K562 (cell line): ENCODE measurements around the gene COL23A1. TPM values are rescaled to one million over a fixed set of nuclear protein-coding genes. Genes with fewer than 3 reads are reported as not detected.

Source experiments
- BMI1 ChIP-seq: fragments of 150-350 bp; IDR thresholded peaks from 2 replicates; pipeline ENCODE4 v1.6.1; 2014; ENCODE audit warnings: low read length
- ESRRA ChIP-seq: fragments of 450-650 bp; IDR thresholded peaks from 2 replicates; pipeline ENCODE4 v1.6.1; 2014; ENCODE audit warnings: low read depth, mild to moderate bottlenecking, moderate library complexity, borderline replicate concordance
- HDAC1 ChIP-seq, 2 experiments: fragments of 450-650 bp; IDR thresholded peaks; 2 replicates each; pipeline ENCODE4 v1.6.1; 2016 to 2017; ENCODE audit warnings: inconsistent platforms in 1 of 2, mild to moderate bottlenecking in 1 of 2, moderate library complexity in 1 of 2
- HMG20B ChIP-seq: fragments of 250-450 bp; sonication (Bioruptor Pico); IDR thresholded peaks from 2 replicates; pipeline ENCODE4 v1.5.0; 2021; ENCODE audit warnings: mild to moderate bottlenecking
- JUN ChIP-seq, 2 experiments: sonication (generic) in 1 of 2; formaldehyde crosslinking in 1 of 2; IDR thresholded peaks; 2 replicates each; pipeline versions ENCODE4 v1.6.1 to v1.8.0; 2012 to 2022; ENCODE audit warnings: borderline replicate concordance in 2 of 2, mild to moderate bottlenecking in 2 of 2, improper control_type of control experiment in 1 of 2, low read depth in 1 of 2, low read length in 1 of 2, missing genetic modification reagents in 1 of 2
- KDM5B ChIP-seq: fragments of 200-600 bp; sonication (generic); IDR thresholded peaks from 2 replicates; pipeline ENCODE4 v1.6.1; 2012; ENCODE audit warnings: low read depth, mild to moderate bottlenecking, moderate library complexity, low read length, control low read depth, inconsistent platforms; ENCODE audit not compliant: insufficient replicate concordance
- MLX ChIP-seq, 2 experiments: fragments of 450-650 bp in 1 of 2; sonication (generic) in 1 of 2; formaldehyde crosslinking; conservative IDR thresholded peaks; 2 replicates each; pipeline versions ENCODE4 v1.4.0 to v1.8.1; 2020 to 2022; ENCODE audit warnings: mild to moderate bottlenecking in 1 of 2, missing genetic modification reagents in 1 of 2
- PHB ChIP-seq: fragments of 250-450 bp; sonication (Bioruptor Pico); IDR thresholded peaks from 2 replicates; pipeline ENCODE4 v1.5.0; 2021
- SIN3B ChIP-seq: fragments of 450-650 bp; IDR thresholded peaks from 2 replicates; pipeline ENCODE4 v1.6.1; 2017; ENCODE audit warnings: low read depth, mild to moderate bottlenecking, moderate library complexity
- TEAD2 ChIP-seq: fragments of 450-650 bp; IDR thresholded peaks from 2 replicates; pipeline ENCODE4 v1.6.1; 2016; ENCODE audit warnings: missing genetic modification characterization, control low read depth, missing compliant biosample characterization
- XRCC4 ChIP-seq: IDR thresholded peaks from one replicate; pipeline ENCODE4 v1.6.1; 2011; ENCODE audit not compliant: insufficient read depth, insufficient read length; ENCODE audit errors: extremely low read depth
- ZBTB9 ChIP-seq: fragments of 450-650 bp; formaldehyde crosslinking; IDR thresholded peaks from 2 replicates; pipeline ENCODE4 v1.4.0; 2020; ENCODE audit warnings: mild to moderate bottlenecking, moderate library complexity
- ZNF121 ChIP-seq: sonication (generic); formaldehyde crosslinking; conservative IDR thresholded peaks from 2 replicates; pipeline ENCODE4 v1.8.0; 2022; ENCODE audit warnings: missing genetic modification reagents
- ZNF3 ChIP-seq: fragments of 250-450 bp; sonication (Bioruptor Pico); IDR thresholded peaks from 2 replicates; pipeline ENCODE4 v1.5.0; 2021; ENCODE audit warnings: mild to moderate bottlenecking, moderate library complexity
- polyA plus RNA-seq, 8 experiments: library from polyadenylated mRNA; depleted of rRNA in 4 of 8; stranded (reverse) in 5 of 8; unstranded in 3 of 8; fragments of >200 nt; fragmentation: Nextera tagmentation in 2 of 8; fragmentation: Illumina TruSeq in 1 of 8; extraction: Ambion mirVana in 2 of 8; extraction: Trizol in 1 of 8; gene quantifications; 2 replicates each; pipeline versions ENCODE4 v1.2.1 to v1.2.3, GENCODE V29; 2011 to 2014; ENCODE audit warnings: inconsistent platforms in 1 of 8, missing spikeins in 1 of 8
- total RNA-seq, 7 experiments: library from RNA; depleted of rRNA in 6 of 7; stranded (reverse); fragments of >200 nt in 6 of 7; fragmentation: Illumina TruSeq in 2 of 7; extraction: Trizol in 2 of 7; gene quantifications; 2 replicates each; pipeline versions ENCODE4 v1.2.1 to v1.2.3, GENCODE V29; 2011 to 2021; ENCODE audit warnings: low replicate concordance in 1 of 7
- TF ChIP-seq, protein P1 (sequence below): sonication (generic); formaldehyde crosslinking; IDR thresholded peaks from 2 replicates; pipeline ENCODE4 v1.8.1; 2023; ENCODE audit warnings: mild to moderate bottlenecking, missing genetic modification reagents
- TF ChIP-seq, protein P2 (sequence below): fragments of 450-650 bp; formaldehyde crosslinking; IDR thresholded peaks from 2 replicates; pipeline ENCODE4 v1.4.0; 2020; ENCODE audit warnings: mild to moderate bottlenecking
- TF ChIP-seq, protein P3 (sequence below): fragments of 450-650 bp; IDR thresholded peaks from 2 replicates; pipeline ENCODE4 v1.6.1; 2016; ENCODE audit warnings: mild to moderate bottlenecking
- TF ChIP-seq, protein P4 (sequence below): IDR thresholded peaks from 3 replicates; pipeline ENCODE4 v1.6.1; 2011; ENCODE audit warnings: borderline replicate concordance, mild to moderate bottlenecking; ENCODE audit not compliant: insufficient read length, insufficient read depth

COL23A1 gene
- total and polyA plus RNA-seq, 9 of the 15 experiments (the other 6 are each of a cell fraction or from before 2014, with no cell fraction given): 0.09 TPM; not detected in 8

DNA sequence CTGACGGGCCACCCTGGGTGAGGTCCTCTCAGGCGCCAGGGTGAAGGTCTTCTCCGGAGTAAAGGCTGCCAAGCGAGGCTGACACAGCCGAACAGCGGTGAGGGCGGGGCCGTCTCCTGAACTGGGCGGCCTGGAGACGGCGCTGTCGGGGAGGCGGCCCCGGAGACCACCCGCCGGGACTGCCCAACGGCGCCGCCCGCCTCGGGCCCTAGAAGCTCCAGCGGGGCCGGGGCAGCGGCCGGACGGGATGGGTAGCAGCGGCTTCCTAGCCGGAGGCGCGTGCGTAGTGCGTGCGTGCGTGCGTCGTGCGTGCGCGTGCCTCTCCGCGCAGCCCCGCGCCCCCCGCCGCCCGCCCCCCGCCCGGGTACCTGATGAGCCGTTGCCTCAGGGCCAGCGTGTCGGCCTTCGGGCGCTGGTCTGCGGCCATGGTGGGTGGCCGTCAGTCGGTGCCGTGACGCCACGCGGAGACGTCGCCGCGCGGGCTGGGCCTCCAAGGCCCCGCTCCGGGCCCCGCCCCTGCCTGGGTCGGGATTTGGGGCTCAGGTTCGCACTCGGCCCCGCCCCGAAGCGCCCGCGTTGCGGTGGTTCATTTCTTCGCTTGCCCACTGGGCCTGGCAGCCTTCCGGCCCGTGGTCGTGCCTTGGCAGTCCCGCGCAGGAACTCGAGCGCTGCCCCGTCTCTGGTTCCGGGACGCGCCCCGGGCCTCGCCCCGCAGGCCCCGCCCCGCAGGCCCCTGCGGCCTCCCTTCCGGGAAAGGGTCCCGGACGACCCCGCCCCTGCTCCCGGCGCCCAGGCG, 357.9 kb downstream of the COL23A1 start, which contains the start of gene PHYKPL (continued):
- TF ChIP-seq, protein P1, sequence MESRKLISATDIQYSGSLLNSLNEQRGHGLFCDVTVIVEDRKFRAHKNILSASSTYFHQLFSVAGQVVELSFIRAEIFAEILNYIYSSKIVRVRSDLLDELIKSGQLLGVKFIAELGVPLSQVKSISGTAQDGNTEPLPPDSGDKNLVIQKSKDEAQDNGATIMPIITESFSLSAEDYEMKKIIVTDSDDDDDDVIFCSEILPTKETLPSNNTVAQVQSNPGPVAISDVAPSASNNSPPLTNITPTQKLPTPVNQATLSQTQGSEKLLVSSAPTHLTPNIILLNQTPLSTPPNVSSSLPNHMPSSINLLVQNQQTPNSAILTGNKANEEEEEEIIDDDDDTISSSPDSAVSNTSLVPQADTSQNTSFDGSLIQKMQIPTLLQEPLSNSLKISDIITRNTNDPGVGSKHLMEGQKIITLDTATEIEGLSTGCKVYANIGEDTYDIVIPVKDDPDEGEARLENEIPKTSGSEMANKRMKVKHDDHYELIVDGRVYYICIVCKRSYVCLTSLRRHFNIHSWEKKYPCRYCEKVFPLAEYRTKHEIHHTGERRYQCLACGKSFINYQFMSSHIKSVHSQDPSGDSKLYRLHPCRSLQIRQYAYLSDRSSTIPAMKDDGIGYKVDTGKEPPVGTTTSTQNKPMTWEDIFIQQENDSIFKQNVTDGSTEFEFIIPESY (CRISPR knock-in tag): no peak
- TF ChIP-seq, protein P2, sequence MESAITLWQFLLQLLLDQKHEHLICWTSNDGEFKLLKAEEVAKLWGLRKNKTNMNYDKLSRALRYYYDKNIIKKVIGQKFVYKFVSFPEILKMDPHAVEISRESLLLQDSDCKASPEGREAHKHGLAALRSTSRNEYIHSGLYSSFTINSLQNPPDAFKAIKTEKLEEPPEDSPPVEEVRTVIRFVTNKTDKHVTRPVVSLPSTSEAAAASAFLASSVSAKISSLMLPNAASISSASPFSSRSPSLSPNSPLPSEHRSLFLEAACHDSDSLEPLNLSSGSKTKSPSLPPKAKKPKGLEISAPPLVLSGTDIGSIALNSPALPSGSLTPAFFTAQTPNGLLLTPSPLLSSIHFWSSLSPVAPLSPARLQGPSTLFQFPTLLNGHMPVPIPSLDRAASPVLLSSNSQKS (CRISPR knock-in tag): no peak
- no peak for TF ChIP-seq HMG20B (CRISPR knock-in tag)
- TF ChIP-seq ESRRA: no peak
- TF ChIP-seq SIN3B: 0 out of 2 replicates have a peak, but pooled peaks have one; percentile 19
- no peak for TF ChIP-seq HDAC1 (IDR thresholded peaks at IDR 0.05)
- no peak for TF ChIP-seq XRCC4
- no peak for TF ChIP-seq ZNF3 (CRISPR knock-in tag)
- TF ChIP-seq ZNF121 (CRISPR knock-in tag): no peak
- TF ChIP-seq, protein P3, sequence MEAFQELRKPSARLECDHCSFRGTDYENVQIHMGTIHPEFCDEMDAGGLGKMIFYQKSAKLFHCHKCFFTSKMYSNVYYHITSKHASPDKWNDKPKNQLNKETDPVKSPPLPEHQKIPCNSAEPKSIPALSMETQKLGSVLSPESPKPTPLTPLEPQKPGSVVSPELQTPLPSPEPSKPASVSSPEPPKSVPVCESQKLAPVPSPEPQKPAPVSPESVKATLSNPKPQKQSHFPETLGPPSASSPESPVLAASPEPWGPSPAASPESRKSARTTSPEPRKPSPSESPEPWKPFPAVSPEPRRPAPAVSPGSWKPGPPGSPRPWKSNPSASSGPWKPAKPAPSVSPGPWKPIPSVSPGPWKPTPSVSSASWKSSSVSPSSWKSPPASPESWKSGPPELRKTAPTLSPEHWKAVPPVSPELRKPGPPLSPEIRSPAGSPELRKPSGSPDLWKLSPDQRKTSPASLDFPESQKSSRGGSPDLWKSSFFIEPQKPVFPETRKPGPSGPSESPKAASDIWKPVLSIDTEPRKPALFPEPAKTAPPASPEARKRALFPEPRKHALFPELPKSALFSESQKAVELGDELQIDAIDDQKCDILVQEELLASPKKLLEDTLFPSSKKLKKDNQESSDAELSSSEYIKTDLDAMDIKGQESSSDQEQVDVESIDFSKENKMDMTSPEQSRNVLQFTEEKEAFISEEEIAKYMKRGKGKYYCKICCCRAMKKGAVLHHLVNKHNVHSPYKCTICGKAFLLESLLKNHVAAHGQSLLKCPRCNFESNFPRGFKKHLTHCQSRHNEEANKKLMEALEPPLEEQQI: no peak
- TF ChIP-seq, protein P4, sequence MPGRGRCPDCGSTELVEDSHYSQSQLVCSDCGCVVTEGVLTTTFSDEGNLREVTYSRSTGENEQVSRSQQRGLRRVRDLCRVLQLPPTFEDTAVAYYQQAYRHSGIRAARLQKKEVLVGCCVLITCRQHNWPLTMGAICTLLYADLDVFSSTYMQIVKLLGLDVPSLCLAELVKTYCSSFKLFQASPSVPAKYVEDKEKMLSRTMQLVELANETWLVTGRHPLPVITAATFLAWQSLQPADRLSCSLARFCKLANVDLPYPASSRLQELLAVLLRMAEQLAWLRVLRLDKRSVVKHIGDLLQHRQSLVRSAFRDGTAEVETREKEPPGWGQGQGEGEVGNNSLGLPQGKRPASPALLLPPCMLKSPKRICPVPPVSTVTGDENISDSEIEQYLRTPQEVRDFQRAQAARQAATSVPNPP: no peak
- no peak for TF ChIP-seq MLX (CRISPR knock-in tag; conservative IDR thresholded peaks at IDR 0.05)
- no peak for TF ChIP-seq BMI1
- TF ChIP-seq PHB (CRISPR knock-in tag): no peak
- TF ChIP-seq ZBTB9 (CRISPR knock-in tag): 0 out of 2 replicates have a peak, but pooled peaks have one; percentile 53
- no peak for TF ChIP-seq JUN (IDR thresholded peaks at IDR 0.05; ENCODE audit: borderline replicate concordance, low read depth, low read length)
- no peak for TF ChIP-seq JUN (CRISPR knock-in tag; IDR thresholded peaks at IDR 0.05; ENCODE audit: borderline replicate concordance)
- TF ChIP-seq KDM5B: peak; percentile 55
- TF ChIP-seq TEAD2 (tag): no peak
